Ecto neural progenitor cell (in vitro differentiated cells): ENCODE data around the gene BRAT1.
A peak's percentile ranks its signal among the peaks of the same experiment; 100 is the strongest.
"Not testable (repeated sequence)": the region's sequence is repeated elsewhere in the genome, so short reads cannot be mapped to it uniquely, and the experiment has no call there.

Experiments used
- DNase-seq: peaks from one replicate; pipeline ENCODE4 v3.0.0-alpha.2; 2018; ENCODE audit warnings: low spot score

Gene BRAT1

GRCh38 chr7:2583798-2584580, 28.7 kb upstream of the BRAT1 start:
- DNase-seq = no peak

DNA sequence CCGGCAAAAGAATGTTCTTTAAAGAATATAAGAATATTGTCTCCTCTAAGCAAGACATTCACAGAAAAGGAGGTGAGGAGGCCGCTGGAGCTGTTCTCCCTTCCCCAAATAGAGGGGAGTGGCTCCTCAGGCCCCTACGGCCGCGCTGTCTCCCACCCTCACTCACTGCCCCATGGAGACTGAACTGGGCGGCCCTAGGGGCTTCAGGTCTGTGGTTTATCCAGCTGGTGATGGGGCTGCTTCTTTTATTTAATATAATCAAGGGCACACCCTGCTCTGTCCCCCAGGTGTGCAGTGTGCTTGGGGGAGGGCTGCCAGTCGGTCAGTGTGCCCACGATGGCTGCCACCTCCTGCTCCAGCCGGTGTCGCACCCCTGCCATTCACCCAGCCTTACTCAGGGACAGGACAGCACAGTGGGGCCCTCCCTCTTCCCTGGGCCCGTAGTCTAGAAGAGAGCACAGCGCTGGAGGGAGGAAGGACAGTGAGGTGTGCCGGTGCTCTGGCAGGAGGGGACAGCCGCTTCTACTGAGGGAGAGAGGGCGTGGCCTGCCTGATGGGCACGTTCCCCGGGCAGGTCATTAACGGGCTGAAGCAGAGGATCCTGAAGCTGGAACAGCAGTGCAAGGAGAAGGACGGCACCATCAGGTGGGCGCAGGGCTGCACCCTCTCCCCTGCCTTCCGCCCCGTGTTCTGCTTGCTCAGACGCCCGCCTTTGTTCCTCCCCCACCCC, 26.8 kb upstream of the BRAT1 start:
- no peak for DNase-seq

DNA sequence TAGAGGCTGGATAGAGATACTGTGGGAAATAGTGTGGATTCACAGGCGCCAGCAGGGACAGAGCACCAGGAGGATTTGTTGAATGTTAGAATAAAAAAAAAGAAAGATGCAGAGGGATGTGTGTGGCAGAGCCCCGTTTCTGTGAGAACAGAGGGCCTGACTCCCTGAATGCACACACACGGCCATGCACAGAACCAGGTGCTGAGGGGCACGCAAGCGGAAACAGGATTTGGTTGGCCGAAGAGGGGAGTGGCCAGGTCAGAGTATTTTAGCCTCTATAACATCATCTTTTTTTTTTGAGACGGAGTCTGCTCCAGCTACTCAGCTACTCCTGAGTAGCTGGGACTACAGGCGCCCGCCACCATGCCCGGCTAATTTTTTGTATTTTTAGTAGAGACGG, 25.3 kb upstream of the BRAT1 start:
- DNase-seq = no peak

GRCh38 chr7:2577914-2578680, 22.8 kb upstream of the BRAT1 start:
- DNase-seq = no peak

DNA sequence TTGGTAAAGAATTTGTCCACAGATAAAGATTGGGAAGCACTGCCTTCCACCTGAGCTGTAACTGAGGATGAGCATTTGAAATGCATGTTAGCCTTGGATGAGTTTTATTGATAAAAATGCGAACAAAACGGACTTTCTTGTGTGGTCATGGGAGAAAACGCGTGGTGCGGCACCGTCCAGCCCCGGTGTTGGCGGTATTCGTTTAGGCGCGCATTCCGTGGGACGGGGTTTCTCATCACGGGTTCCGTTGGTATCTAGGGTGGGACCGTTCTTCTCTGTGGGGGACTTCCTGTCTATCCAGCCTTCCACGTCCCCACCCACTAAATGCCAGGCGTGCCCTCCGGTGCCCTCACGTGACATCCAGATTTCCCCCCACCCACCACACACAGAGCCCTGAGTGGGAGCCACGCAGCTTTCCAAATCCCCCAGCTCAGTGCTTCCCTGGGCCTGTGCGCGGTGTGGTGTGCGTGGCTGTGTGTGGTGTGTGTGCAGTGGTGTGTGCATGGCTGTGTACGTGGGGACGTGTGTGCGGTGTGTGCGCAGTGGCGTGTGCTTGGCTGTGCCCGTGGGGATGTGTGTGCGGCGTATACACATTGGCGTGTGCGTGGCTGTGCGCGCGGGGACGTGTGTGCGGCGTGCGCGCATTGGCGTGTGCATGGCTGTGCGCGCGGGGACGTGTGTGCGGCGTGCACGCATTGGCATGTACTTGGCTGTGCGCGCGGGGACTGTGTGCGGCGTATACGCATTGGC, 21.6 kb upstream of the BRAT1 start:
- no peak for DNase-seq

DNA sequence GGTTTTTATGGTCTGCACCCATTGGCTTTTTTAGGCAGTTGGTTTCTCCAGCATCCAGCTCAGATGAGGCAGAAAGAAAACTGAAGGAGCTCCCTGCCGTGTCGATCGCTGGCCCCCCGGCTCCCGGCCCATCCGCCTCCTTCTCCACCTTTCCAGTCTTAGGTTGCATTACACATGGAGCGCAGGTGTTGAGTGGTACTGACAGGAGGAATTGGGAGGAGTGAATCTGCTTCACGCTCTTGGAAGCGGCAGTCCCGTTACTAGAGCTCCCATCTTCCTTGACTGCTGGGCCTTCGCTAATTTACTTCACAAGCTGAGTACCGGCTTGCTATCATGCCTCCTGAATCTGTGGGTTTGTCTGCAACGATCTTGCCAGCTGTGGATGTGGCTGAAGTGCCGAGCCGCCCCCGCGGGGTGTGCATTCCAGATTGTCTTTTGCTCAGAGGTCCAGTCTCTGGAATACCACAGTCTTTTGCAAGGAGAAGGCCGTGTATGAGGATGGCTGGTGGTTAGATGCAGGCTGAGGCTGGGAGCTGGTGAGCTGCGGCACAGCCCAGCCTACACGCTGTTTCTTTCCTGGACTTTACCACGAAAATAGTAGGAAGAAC, 20.5 kb upstream of the BRAT1 start:
- DNase-seq = no peak

- no peak for DNase-seq
These were observed 19.9 kb upstream of the BRAT1 start for GRCh38 chr7:2575046-2575732.

- DNase-seq = no peak
These were observed 18.4 kb upstream of the BRAT1 start for GRCh38 chr7:2573761-2574160.

DNA sequence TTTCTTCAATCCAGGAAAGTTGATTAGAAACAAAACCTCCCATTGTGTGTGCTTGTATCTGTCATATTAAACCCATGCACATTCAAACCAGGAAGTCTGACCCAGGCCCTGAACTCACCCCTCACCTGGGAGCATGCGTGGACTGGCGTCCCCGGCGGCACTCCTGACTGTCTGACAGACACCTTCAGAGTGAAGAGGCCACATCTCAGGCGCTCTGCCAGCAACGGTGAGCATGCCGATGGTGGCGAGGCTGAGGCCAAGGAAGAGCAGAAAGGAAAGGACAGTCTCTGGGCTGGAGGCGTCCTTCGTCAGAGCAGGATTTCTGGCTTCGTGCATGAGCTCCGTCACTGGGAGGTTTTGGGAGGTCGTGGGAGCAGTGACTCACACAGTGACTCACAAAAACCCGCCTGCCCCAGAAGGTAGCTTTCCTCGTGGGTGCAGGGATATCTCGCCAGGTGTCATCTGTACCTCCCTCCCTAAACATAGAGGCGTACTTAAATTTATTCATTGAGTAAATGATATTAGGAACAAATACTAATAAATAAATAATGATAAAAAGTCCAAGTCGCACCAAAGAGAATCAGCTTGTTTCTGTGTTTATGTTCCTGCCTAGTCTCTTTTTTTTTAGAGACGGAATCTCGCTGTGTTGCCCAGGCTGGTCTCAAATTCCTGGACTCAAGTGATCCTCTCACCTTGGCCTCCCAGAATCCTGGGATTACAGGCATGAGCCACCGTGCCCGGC, 16.9 kb upstream of the BRAT1 start:
- DNase-seq = no peak

DNA sequence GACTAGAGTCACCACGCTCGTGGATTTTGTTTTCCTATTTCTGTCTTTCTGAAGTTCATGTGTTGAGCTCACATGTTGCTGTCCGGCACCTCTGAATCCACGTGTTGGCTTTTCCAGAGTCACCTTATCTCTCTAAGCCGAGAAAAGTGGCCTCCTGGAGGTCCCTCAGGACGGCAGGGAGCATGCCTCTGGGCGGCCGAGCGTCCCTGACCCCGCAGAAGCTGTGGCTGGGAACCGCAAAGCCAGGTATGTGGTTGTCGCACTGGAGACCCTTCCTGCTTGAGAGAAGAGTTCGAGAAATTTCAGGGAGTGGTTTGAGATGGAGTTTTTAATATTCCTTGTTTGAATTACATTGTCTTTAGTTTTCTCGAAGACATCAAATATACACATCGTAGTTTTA, 16.1 kb upstream of the BRAT1 start:
- DNase-seq = no peak

- DNase-seq = no peak
These were observed 14.7 kb upstream of the BRAT1 start for GRCh38 chr7:2570021-2570420.

- DNase-seq = no peak
These were observed 14.1 kb upstream of the BRAT1 start for GRCh38 chr7:2569421-2569820.

DNA sequence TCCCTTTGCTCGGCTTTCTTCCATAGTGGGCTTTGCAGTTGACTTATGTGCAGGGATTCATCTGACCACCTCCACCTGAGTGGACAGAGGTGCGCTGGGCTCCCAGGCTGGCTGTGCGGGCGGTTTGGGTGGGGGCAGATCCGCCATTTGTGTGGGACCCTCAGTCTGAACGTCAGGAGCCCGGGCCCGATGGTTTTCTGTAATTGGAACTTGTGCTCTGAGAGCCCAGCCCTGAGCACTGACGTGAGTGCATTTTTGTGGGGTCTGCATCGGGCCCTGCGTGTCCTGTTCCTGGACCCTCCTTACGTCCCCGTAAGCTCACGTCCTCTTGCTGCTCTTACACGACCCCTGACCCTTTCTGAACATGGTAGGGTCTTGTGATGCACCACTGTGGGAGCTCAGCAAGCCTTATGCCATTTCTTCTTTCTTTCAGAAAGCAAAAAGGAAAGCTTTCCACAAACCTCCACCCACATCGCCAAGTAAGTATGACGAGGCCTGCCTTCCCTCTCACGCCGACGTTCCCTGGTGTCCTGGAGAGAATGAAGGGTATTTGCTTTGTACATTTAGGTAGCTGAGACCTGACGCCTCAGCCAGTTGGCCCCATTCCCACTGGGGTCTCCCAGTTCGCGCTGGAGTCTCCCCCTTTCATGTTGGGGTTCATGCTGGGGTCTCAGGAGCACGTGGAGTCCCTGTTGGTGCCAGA, 13.3 kb upstream of the BRAT1 start:
- DNase-seq = no peak

DNA sequence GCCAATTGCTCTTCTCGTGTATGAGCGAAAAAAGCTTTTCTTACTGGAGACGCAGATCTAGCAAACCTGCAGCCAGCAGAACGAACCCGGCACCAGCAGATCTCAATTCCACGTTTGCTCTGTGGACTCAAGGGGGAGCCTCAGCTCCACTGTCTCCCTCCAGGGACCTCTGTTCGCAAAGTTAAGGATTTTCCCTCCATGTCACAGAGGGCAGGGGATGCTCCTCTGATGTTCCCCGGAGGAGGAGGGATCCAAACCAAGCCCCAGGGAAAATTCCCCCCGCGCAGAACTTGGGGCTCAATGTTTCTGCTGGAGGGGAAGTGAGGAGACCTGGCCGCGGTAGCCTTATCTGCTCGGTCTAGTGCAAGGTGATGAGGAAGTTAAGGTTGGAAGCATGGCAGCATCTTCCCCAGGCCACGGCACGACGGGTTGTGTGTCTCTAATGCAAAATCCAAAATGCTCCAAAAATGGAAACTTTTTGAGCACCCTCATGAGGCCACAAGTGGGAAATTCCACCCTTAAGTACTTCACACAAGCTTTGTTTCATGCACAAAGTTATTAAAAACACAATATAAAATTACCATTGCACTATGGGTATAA, 12.5 kb upstream of the BRAT1 start:
- DNase-seq = peak; percentile 64

GRCh38 chr7:2566890-2567678, 11.8 kb upstream of the BRAT1 start:
- DNase-seq = peak; percentile 54

GRCh38 chr7:2566348-2566889, 11.1 kb upstream of the BRAT1 start:
- DNase-seq = no peak

- DNase-seq = no peak
These were observed 9.7 kb upstream of the BRAT1 start for GRCh38 chr7:2564970-2565540.

GRCh38 chr7:2563955-2564354, 8.6 kb upstream of the BRAT1 start:
- not testable (repeated sequence) for DNase-seq
